ENCODE results near the gene LRRC75A.

DNA sequence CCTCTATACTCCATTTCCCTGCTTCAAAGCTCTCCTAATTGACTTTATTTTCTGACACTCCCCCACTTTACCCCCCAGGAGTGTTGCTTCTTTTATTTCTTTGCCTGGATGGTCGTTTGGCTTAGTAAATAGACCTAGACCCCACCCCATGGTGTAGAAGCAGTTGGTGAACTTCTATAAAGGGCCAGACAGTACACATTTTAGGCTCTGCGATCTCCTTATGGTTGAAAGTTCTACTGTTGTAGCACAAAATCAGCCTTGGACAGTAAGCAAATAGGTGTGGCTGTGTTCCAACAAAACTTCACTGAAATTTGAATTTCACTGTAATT, 45.1 kb upstream of the LRRC75A start:
- TF ChIP-seq POLR2AphosphoS5 (IDR thresholded peaks at IDR 0.05) (no peak), SMC3 (conservative IDR thresholded peaks at IDR 0.05; ENCODE audit: poor library complexity) (no peak)
- TF ChIP-seq, protein P1, sequence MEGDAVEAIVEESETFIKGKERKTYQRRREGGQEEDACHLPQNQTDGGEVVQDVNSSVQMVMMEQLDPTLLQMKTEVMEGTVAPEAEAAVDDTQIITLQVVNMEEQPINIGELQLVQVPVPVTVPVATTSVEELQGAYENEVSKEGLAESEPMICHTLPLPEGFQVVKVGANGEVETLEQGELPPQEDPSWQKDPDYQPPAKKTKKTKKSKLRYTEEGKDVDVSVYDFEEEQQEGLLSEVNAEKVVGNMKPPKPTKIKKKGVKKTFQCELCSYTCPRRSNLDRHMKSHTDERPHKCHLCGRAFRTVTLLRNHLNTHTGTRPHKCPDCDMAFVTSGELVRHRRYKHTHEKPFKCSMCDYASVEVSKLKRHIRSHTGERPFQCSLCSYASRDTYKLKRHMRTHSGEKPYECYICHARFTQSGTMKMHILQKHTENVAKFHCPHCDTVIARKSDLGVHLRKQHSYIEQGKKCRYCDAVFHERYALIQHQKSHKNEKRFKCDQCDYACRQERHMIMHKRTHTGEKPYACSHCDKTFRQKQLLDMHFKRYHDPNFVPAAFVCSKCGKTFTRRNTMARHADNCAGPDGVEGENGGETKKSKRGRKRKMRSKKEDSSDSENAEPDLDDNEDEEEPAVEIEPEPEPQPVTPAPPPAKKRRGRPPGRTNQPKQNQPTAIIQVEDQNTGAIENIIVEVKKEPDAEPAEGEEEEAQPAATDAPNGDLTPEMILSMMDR (IDR thresholded peaks at IDR 0.05; ENCODE audit: poor library complexity, severe bottlenecking), result no peak
